Body of pancreas (tissue), 4 donors: ENCODE results near the gene IFI27L1. TPM values are rescaled to one million over a fixed set of nuclear protein-coding genes. Genes with fewer than 3 reads are reported as not detected.

Source experiments
- ATAC-seq: fragments of 150-250 bp; one replicate; pipeline ENCODE4 v1.9.1; 2016
- DNase-seq, 4 donors: peaks; one replicate each; pipeline ENCODE4 v3.0.0-alpha.2; 2019
- H3K27ac ChIP-seq, 4 donors: fragments of 200-600 bp; sonication (generic); 1 replicate in 3 of 4; 2 replicates in 1 of 4; pipeline versions ENCODE4 v1.5.1 to v1.6.1; 2016 to 2019; ENCODE audit warnings: mild to moderate bottlenecking in 1 of 4, mixed read lengths in 1 of 4, moderate library complexity in 1 of 4
- H3K27me3 ChIP-seq, 2 donors: fragments of 200-600 bp; sonication (generic); one replicate each; pipeline ENCODE4 v1.6.0; 2016; ENCODE audit warnings: mild to moderate bottlenecking in 1 of 2
- H3K36me3 ChIP-seq, 2 donors: fragments of 200-600 bp; sonication (generic); replicated peaks in 1 of 2; 2 replicates each; pipeline ENCODE4 v1.5.1; 2016; ENCODE audit warnings: low read depth in 2 of 2; ENCODE audit not compliant: insufficient read depth in 1 of 2
- H3K4me1 ChIP-seq: fragments of 200-600 bp; sonication (generic); one replicate; pipeline ENCODE4 v1.6.0; 2016
- H3K4me3 ChIP-seq, 2 donors: fragments of 200-600 bp; sonication (generic); 1 replicate in 1 of 2; 2 replicates in 1 of 2; pipeline ENCODE4 v1.5.1; 2016 to 2019
- H3K9me3 ChIP-seq, 3 donors: fragments of 200-600 bp; sonication (generic); 1 replicate in 2 of 3; 2 replicates in 1 of 3; pipeline ENCODE4 v1.5.1; 2016
- CTCF ChIP-seq, 7 experiments: fragments of 450-650 bp in 4 of 7; fragments of 200-600 bp in 3 of 7; sonication (generic) in 3 of 7; IDR thresholded peaks; one replicate each; pipeline ENCODE4 v1.5.1; 2016 to 2019; ENCODE audit warnings: antibody characterized with exemption in 7 of 7
- POLR2A ChIP-seq, 3 donors: fragments of 450-650 bp; IDR thresholded peaks; one replicate each; pipeline ENCODE4 v1.6.1; 2016; ENCODE audit warnings: antibody characterized with exemption in 3 of 3, mild to moderate bottlenecking in 2 of 3
- WGBS, 2 donors: methylation state at CpG; one replicate each; pipeline ENCODE4 v1.1.5; 2017; 5-methylcytosine and 5-hydroxymethylcytosine counted together
- intact Hi-C: fragments of 100-400 bp; cut with DNase I; formaldehyde crosslinking; loops from one replicate; pipeline ENCODE4 v1.15.1; 2023
- total RNA-seq, 2 donors: library from RNA; depleted of rRNA; stranded (reverse); fragments of >200 nt; gene quantifications; one replicate each; pipeline ENCODE4 v1.1.0, GENCODE V29; 2016

IFI27L1 gene
- total RNA-seq, 2 donors from 2014 or later = 3.4 to 5.6 TPM

- Histone ChIP-seq H3K4me3 (no peak overlapping the region), H3K36me3 (no peaks in the 10 kb centered on the region), H3K27me3 (no peaks in the 10 kb centered on the region), H3K27ac (no peak overlapping the region), H3K9me3 (no peaks in the 10 kb centered on the region), H3K4me1 (peaks cover 47% of the 10 kb centered on the region)
- 85 to 90% methylated on average over 2 of the region's 2 CpGs for WGBS, 2 donors
- TF ChIP-seq POLR2A (IDR thresholded peaks at IDR 0.05) = no peak
- TF ChIP-seq CTCF (IDR thresholded peaks at IDR 0.05) = no peak
- DNase-seq (no peak), ATAC-seq (no peak)
- intact Hi-C loops = no loop called here
Measured at GRCh38 chr14:94075008-94075407, 6.1 kb upstream of the IFI27L1 start.

GRCh38 chr14:94077111-94077821 is 3.8 kb upstream of the IFI27L1 start:
- no peak for ATAC-seq
- Histone ChIP-seq H3K4me1 (peaks cover 54% of the 10 kb centered on the region), H3K27ac (no peak overlapping the region), H3K36me3 (no peaks in the 10 kb centered on the region), H3K4me3 (no peak overlapping the region), H3K9me3 (no peaks in the 10 kb centered on the region), H3K27me3 (no peaks in the 10 kb centered on the region)
- intact Hi-C loops = no loop called here
- TF ChIP-seq CTCF (IDR thresholded peaks at IDR 0.05) (no peak), POLR2A (IDR thresholded peaks at IDR 0.05) (no peak)
- DNase-seq = no peak
- 33 to 44% methylated on average over 7 of the region's 7 CpGs for WGBS, 2 donors

GRCh38 chr14:94077823-94078222 is 3.3 kb upstream of the IFI27L1 start:
- 67 to 71% methylated on average over 5 of the region's 5 CpGs for WGBS, 2 donors
- H3K4me3 ChIP-seq = no peak overlapping the region
- H3K36me3 ChIP-seq = no peaks in the 10 kb centered on the region
- H3K27ac ChIP-seq = no peak overlapping the region
- DNase-seq (no peak), ATAC-seq (no peak)
- peaks cover 54% of the 10 kb centered on the region for H3K4me1 ChIP-seq
- no peaks in the 10 kb centered on the region for H3K27me3 ChIP-seq
- intact Hi-C loops = no loop called here
- TF ChIP-seq POLR2A (IDR thresholded peaks at IDR 0.05) (no peak), CTCF (IDR thresholded peaks at IDR 0.05) (no peak)
- H3K9me3 ChIP-seq = no peaks in the 10 kb centered on the region

- no peaks in the 10 kb centered on the region for H3K27me3 ChIP-seq
- WGBS, 2 donors = 3 to 5% methylated on average over 15 of the region's 15 CpGs
- no peaks in the 10 kb centered on the region for H3K36me3 ChIP-seq
- peak overlapping the region; percentile 48 to 92 (median 84) for H3K27ac ChIP-seq
- peaks cover 53% of the 10 kb centered on the region for H3K4me1 ChIP-seq
- no peaks in the 10 kb centered on the region for H3K9me3 ChIP-seq
- peak overlapping the region; percentile 82 to 85 for H3K4me3 ChIP-seq
- intact Hi-C loops = no loop called here
- no peak for ATAC-seq
- peak in 1 of 4 donors; percentile 60 for DNase-seq
- no peak for TF ChIP-seq POLR2A (IDR thresholded peaks at IDR 0.05)
- no peak for TF ChIP-seq CTCF (IDR thresholded peaks at IDR 0.05)
Measured at GRCh38 chr14:94079891-94080620, 1.1 kb upstream of the IFI27L1 start.
